ENCODE measurements around the gene PRKCA. TPM values are rescaled to one million over a fixed set of nuclear protein-coding genes. Genes with fewer than 3 reads are reported as not detected.
"Not testable (repeated sequence)": the region's sequence is repeated elsewhere in the genome, so short reads cannot be mapped to it uniquely, and the experiment has no call there.

Gene PRKCA
- total RNA-seq, 1 donor from 2014 or later = 3.9 TPM

DNA sequence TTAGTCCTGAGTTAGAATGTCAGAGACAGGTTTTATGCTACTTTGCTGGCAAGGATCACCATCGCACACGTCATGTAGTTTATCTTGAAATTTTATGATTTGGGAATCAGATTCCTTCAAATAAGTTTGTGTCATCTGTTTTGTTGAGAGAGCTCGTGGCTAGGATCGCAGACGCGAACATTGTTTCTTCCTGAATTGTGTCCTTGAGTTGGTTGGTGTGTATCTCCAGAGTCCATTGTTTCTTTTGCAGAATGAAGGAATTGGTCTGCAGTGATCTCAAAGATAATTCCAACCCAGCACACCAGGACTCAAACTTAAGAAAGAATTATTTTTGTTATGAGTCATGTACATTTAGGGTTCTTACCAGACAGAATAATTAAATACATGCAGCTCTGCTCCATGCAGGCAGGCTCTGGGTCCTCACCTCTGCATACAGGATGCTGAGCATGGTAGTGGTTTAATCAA lies 51.6 kb downstream of the PRKCA start:
- DNase-seq = no peak

DNA sequence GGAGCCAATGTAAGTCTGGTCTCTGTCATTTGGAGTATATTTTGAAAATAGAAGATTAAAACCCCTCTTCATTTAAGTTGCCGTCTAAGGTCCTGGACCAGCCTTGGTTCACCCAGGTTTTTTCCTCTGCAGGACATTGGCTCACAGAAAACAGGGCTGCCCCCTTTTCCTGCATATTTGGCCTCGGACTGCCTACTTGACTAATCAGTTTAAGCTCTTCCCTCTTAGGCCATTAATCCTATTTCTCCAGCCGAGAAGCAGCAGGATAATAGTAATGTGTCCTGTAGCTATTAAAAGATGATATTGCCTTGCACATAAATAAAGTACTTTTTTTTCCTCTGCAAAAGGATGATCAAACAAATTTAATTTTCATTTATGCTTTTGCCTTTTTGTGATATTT lies 52.1 kb downstream of the PRKCA start:
- no peak for DNase-seq

DNA sequence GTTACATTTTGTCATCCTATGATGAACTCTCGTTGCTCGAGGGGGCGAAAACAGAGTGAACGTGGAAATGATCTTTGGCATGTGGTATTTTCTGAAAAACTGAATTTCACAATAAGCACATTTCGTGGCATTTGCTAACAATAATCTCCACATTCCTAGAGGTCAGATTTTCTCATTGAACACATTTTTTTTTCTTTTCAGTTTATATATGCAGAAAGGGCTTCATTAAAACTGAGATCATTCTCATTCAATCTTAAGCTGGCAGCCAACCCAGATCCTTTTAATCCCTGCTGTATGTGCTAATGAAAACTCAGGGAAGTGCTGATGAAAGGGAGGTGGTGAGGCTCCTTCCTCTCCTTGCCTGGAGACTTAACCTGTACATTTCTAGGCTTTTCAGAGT lies 52.6 kb downstream of the PRKCA start:
- no peak for DNase-seq

DNA sequence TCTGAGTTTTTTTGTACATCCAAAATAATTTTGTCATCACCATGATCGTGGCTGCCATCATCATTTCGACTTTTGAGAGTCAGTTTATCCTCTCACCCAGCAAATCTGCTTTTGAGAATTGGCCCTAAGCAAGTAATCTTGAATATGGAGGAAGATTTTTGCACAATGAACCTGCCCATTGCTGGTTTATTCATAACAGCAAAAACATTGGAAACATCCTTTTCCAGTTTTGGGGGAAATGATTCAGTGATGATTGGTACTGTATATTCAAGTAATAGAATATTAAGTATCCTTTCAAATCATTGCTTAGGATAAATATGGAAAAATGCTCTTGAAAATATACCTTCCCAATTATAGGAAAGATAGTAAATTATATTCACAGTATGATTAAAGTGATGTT lies 53.1 kb downstream of the PRKCA start:
- DNase-seq = no peak

DNA sequence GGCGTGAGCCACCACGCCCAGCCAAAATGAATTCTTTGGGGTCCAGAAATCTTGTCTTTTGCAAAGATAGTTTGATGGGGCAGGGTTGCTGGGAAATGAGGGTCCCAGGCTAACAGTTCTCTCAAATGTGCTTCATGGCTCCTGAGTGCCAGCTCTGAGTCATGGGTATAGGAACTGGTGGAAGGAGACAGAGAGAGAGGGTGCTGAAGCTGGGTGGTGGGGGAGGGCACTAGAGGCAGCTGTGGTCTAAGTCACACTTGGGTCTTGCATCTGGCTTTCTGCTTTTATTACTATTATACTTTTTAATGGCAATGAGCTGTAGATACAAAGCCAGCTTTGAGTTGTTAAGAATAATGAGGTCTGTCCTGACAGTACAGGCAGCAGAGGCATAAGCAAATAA lies 54.6 kb downstream of the PRKCA start:
- no peak for DNase-seq

DNA sequence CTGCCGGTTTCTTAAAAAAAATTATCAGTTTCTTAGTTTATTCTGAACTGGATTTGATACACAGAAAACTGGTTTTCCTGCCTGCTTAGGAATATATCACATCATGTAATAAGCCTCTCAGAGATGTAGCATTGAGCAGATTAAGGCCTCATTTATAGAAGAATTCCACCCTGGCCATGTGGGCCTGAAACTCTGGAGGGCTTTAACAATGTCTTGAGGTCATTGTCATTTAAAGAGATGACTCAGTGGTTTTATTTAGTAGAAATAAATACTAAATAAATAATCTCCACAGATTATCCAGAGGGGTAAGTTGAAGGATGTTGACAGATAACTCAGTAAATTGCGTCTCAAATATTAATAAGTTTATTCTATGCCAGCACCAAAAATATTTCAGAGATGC lies 56.9 kb downstream of the PRKCA start:
- no peak for DNase-seq

DNA sequence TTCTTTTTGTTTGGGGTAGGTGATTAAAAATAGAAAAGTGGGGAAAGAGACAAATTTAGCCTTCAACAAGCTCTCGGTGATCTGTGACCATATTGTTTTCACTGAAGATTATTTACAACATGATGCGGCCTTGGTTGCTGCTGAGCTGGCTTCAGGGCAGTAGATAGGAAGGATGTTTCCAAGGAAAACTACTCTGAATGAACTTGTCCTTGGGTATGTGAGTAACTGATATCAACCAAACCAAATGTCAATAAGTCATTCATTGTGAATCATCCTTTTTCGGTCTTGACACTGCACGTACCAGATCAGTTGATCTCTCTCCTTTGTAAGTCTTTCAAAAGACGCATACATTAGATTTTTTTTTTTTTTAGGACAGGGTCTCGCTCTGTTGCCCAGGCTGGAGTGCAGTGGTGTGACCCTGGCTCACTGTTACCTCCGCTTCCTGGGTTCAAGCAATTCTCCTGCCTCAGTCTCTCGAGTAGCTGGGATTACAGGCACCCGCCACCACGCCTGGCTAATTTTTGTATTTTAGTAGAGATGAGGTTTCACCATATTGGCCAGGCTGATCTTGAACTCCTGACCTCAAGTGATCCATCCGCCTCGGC lies 58.6 kb downstream of the PRKCA start:
- not testable (repeated sequence) for DNase-seq

DNA sequence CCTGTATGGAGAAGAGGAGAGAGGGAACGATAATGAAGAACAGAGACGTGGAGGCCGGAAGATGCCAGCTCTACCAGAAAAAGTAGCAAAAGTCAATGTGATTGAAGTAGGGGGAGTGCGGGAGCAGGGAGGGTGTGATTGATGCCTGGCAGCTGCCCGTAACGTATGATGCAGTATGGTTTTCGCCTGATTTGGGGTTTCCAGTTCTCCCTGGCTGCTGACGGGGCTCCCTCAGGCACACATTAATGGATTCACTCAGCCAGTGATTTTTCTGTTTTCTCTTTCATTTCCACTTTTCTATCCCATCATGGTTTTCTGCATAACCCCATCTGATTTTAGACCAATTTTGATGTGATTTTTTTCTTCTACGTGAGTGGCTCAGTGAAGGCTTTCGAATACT lies 62.1 kb downstream of the PRKCA start:
- DNase-seq = no peak

DNA sequence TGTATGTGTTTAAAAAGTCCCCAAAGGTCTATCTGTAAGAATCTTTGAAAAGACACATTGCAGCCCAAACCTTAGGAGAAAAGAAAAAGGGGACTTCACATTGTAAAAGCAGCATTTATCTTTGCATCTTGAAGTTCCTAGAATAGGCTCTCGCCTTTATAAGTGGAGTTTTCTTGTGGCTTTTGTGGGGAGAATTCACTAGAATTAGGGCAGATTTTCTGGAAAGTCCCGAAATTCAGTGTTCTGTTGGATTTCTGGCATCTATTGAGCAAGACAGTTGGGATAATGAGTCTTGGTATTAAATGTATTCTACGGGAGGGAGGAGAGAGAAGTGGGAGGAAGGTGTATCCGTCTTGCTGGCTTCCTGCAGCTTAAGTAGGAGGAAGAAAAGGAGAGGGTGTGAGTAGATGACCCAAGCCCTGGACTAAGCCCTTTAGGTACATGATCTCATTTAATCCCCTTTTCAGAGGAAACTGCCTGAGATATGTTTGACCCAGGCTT lies 62.6 kb downstream of the PRKCA start:
- DNase-seq = no peak

DNA sequence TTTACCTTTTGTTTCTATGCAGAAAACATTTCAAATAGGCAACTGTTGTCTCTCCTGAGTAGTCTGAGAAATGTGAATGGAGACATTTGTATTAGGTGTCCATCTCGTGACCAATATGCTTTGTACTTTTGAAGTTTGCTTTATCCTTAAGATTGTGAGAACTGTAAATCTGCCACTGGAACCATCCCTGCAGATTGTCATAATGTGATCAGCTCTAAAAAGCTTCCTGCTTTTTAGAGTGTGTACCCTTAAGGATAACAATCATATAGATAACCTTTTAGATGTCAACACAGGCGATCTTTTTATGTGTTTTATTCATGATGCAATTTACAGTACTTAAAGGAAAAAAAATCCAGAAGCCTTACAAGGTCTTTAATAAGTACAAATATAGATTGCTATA lies 63.5 kb downstream of the PRKCA start:
- no peak for DNase-seq

DNA sequence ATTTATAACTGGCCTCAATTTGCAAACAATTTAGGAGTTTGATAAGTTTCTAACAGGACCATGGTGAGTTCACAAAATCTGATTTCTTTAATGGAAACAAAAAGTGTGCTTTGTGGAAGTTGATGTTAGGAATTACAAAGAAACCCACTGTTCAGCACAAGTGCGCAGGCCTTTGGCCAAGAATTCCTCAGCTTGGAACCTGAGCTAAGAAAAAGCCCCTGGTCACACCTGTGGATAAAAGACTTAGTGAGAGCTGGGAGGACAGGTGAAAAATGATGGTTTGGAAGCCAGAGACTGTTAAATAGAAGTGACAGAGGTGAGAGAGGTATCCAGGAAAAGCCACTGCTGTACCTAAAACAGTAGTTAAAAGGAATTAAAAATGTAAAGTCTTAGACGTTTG lies 64.7 kb downstream of the PRKCA start:
- DNase-seq = no peak

DNA sequence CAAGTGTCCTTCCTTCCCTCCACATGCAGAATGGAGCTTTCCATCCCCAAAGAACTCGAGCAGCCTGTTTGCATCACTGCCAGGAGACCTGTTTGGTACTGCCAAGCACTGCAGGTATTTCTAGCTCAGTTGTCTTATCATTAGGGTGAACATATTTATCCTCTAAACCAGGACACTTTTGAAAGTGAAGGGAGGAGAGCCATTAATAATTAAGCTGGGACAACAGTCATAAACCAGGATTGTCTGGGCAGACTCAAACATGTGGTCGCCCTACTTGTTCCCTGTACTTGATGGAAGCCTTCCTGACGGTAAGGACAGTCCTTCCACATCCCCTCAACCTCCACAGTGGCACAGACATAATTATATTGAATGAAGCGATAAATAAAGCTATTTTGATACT lies 67.4 kb downstream of the PRKCA start:
- DNase-seq = no peak

DNA sequence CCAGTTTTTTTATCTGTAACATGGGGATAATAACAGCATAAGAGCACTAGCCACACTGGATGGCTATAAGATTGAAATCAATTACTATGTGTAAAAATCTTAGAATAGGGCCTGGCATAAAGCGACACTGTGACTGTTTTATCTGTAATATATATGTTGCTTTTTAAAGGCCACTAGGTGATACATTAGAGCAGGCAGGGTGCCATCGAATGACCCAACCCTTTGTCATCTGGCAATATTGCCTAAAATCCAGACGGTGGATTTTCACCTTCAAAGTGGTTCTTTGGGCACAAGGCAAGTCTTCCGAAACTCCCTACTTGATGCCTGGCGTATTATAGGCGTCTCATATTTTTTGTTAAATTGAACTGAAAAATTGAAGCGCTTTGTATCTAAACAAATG lies 69.1 kb downstream of the PRKCA start:
- DNase-seq = no peak

DNA sequence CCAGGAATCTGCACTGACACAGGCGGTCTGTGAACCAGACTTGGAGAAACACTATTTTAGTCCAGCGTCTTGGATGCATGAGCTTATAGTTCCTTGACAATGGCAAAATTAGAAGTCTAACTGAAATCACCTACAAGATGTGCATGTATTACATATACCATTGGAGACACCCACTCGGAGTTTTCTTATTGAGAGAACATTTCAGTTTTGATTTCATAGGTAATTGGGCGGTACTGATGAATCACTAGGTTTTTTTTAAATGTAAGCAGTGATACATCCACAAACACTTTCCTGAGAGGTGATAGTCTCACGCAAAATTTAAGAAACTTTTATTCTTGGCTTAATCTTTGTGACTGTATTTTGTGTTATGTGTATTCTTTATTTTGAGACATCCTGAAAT lies 69.8 kb downstream of the PRKCA start:
- DNase-seq = no peak

DNA sequence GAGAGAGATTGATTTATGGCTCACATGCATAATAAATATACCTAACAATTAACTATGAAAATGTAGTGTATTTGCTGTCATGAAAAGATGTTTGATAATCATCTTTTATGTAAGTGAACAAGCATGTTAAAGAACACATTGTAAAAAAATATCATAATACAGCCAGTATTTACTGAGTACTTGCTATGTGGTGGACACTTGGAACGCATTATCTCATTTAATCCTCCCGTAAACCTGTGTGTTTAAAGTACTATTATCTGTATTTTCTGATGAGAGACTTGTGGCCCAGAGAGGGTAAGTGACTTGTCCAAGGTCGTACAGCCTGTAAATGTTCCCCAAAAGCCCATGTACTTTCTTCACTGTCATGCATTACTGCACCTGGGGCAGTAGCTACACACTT lies 70.7 kb downstream of the PRKCA start:
- no peak for DNase-seq

DNA sequence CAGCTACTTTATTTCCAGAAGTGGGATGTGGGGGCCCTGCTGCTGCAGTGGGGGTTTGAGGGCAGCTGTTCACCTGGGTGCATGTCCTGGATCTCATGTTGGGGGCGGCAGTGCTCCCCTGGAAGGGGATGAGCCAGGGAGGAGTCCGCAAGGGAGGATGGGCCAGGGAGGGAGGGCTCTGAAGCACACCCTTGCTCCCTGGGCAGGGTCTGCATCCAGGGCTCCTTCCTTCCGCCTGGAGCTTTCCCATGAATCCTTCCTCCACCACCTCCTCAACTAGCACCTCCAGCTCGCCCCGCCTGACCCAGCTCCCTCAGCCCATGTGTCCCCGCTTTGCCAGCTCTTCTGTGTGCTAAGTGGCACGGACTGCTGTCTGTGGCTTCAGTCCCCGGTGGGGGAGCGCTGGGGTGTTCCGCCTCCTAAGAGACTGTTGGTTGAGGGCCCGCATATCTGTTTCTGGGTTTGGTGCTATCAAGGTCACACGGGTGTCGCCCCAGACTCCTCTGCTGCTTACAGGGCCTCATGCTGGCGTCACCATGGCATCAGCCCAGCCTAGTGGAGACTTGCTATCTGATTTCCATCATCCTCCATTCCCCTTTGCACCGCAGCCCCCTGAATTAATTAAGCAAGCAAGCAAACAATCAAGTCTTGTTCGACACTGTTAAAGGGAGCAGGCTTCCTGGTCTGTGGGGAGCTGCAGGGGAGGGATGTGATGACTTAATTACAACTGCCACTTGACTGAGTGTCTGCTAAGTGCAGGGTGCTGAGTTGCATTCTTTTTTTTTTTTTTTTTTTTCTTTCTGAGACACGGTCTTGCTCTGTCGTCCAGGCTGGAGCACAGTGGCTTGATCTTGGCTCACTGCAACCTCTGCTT lies 71.8 kb downstream of the PRKCA start:
- DNase-seq = no peak

DNA sequence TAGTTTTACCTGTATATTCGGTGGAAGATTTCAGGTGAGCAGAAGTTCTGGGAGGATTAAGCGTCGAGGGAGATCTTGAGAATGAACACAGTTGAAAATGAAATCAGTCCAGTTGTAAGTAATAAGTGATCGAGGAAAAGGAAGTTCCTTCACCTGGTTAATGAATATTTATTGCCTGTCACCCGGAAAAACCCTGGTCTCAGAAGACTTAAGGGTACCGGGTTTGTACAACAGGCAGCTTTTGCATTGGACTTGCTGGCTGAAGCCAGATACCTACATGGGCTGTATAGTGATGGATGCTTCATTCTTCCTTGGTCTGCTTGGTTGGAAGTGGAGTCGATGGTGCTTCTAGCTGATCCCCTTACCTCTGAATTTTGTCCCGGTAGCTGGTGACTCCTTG lies 72.7 kb downstream of the PRKCA start:
- no peak for DNase-seq

DNA sequence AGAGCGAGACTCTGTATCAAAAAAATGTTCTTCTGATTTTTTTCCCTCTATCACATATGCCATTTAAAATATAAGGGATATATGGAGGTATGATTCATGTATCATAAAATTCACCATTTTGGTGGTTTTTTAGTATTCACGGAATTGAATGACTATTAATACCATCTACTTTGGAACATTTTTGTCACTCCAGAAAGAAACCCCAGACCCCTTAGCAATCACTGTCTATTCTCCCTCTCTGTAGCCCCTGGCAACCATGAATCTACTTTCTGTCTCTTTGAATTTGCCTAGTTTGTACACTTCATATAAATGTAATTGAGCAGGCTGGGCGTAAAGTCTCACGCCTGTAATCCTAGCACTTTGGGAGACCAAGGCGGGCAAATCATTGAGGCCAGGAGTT lies 75.9 kb downstream of the PRKCA start:
- DNase-seq = no peak

DNA sequence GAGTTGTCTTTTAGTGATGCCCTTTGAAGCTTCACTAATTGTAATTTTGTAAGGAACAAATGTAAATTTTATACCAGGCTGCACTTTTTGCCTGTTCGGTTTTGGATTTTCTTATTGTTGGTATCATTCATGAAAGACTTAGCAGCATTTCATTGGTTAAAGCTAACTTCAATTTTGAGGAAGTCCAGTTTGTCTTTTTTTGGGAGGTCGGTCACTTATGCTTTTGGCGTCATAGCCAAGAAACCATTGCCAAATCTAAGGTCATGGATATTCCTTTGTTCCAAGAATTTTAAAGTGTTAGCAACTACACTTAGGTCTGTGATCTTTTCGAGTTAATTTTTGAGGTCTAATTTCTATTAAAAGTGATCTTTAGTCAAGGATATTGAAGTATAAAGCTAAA lies 77.1 kb downstream of the PRKCA start:
- DNase-seq = no peak

DNA sequence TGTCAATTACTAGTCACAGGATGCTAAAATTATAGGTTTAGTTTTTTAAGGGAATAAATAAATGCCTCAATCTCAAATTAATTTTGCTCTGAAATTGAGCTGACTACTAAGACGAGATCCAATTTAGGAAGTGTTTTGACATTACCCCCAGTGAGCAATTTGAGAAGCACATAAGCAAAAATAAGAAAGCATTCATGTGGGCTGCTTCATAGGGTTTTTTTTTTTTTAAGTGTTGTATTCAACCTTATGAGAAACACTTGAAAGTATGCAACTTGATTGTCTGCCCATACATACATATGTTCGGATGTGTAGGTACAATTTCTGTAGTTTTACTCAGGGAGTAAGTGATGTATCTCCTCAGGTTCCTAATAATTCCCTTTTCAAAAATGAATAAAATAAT lies 77.6 kb downstream of the PRKCA start:
- DNase-seq = no peak

DNA sequence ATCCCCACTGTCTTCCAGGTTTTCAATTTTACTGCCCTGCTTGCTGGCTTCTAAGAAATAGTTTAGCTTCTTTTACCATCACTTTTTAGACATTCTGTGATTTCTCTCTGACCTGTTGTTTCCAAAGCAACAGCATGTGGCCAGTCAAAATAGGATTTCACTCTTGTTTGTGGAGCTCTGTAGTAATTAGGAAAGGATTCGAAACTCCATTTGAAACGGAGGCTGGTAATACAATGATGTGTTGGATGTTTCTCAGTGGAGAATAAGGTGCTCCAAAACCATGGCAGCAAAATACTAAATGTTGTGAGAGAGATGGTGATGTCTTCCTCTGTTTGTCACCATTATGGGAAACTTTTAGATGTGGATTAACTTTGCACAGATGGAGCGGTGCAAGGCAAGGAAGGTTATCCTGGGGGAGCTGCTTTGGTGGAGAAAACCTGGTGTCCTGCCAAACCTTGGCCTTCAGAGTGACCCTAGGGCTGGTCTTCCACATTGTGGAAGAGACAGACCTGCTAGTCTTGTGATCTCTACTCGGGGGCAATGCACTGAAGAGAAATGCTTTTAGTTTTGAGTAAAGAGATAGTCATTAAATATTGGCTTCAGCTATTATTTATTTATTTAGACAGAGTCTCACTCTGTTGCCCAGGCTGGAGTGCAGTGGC lies 79.4 kb downstream of the PRKCA start:
- no peak for DNase-seq

DNA sequence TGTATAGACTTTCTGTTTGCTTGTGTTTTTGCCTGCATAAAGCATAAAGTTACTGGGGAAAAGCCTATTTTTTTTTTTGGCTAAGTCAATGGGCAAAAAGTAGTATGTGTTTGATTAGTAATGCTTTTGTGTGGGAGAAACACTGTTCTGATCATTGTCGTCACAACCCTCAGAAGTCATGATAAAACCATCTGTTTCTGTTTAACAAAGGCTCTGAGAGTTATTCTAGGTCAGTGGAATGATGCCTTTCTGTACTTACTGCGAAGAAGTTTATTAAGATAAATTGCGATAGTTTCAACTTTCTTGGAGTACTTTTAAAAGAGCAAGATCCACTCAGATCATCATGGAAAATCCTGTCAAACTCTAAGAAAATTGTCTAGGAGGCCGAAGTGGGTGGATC lies 80.9 kb downstream of the PRKCA start:
- peak; percentile 87 for DNase-seq

Measured in skin of body (tissue), 2 donors.